Measurements from ENCODE around the gene USP24. TPM values are rescaled to one million over a fixed set of nuclear protein-coding genes. Genes with fewer than 3 reads are reported as not detected.

USP24 gene
- total RNA-seq, 1 donor from 2014 or later = 35.8 TPM

DNA sequence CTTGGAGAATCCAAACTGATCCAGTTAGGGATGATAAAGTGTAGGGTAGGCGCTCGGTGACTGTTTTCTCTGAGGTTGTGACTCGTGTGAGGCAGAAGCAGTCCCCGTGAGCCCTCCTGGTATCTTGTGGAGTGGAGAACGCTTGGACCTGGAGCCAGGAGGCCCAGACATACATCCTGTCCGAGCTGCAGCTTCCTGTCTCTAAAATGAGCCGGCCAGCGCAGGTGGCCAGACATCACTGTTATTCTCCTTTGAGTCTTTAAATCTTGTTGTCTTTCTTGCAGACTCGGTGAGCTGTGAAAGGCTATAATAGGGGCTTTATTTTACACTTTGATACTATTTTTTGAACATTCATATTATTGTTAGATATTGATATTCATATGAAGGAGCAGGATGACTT is 163.5 kb downstream of the USP24 start:
- Histone ChIP-seq H3K27me3 (no peaks in the 10 kb centered on the region), H3K4me3 (no peak overlapping the region), H3K36me3 (no peaks in the 10 kb centered on the region), H3K4me1 (no peaks in the 10 kb centered on the region), H3K27ac (no peak overlapping the region), H3K9me3 (no peaks in the 10 kb centered on the region)
- intact Hi-C loops (cut with DNase I) = no loop called here
- no peak for TF ChIP-seq POLR2A (IDR thresholded peaks at IDR 0.05)
- TF ChIP-seq POLR2AphosphoS5 (IDR thresholded peaks at IDR 0.05; ENCODE audit: insufficient read depth in 1 of 2, low read depth in 1 of 2) = no peak
- TF ChIP-seq, protein P1, sequence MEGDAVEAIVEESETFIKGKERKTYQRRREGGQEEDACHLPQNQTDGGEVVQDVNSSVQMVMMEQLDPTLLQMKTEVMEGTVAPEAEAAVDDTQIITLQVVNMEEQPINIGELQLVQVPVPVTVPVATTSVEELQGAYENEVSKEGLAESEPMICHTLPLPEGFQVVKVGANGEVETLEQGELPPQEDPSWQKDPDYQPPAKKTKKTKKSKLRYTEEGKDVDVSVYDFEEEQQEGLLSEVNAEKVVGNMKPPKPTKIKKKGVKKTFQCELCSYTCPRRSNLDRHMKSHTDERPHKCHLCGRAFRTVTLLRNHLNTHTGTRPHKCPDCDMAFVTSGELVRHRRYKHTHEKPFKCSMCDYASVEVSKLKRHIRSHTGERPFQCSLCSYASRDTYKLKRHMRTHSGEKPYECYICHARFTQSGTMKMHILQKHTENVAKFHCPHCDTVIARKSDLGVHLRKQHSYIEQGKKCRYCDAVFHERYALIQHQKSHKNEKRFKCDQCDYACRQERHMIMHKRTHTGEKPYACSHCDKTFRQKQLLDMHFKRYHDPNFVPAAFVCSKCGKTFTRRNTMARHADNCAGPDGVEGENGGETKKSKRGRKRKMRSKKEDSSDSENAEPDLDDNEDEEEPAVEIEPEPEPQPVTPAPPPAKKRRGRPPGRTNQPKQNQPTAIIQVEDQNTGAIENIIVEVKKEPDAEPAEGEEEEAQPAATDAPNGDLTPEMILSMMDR (IDR thresholded peaks at IDR 0.05) = no peak
- DNase-seq (ENCODE audit: extremely low spot score in 2 of 2) = no peak

DNA sequence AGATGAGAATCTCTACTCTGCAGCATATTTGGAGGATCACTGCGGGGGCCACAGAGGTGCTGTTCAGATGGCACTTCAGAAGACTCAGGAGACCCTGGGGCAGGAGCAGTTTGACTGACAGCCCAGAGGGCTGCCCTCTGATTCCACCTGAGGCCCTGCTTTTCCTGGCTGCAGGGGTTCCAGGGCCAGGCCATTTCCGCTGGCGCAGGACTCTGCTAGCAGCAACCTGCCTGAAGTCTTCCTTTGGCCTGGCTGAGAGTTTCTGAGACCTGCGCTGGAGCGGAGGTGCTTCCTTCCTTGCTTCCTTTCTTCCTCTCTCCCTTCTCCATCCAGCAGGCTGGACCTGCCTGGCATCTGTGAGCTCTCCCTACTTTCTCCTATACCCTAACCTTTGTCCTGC is 164.0 kb downstream of the USP24 start:
- H3K27me3 ChIP-seq = no peaks in the 10 kb centered on the region
- intact Hi-C loops (cut with DNase I) = no loop called here
- DNase-seq (ENCODE audit: extremely low spot score in 2 of 2) = no peak
- H3K27ac ChIP-seq = no peak overlapping the region
- TF ChIP-seq POLR2A (IDR thresholded peaks at IDR 0.05) = no peak
- TF ChIP-seq, protein P1 (IDR thresholded peaks at IDR 0.05) = no peak
- TF ChIP-seq POLR2AphosphoS5 (IDR thresholded peaks at IDR 0.05; ENCODE audit: insufficient read depth in 1 of 2, low read depth in 1 of 2) = no peak
- H3K4me3 ChIP-seq = no peak overlapping the region
- H3K4me1 ChIP-seq = no peaks in the 10 kb centered on the region
- no peaks in the 10 kb centered on the region for H3K36me3 ChIP-seq
- H3K9me3 ChIP-seq = no peaks in the 10 kb centered on the region

DNA sequence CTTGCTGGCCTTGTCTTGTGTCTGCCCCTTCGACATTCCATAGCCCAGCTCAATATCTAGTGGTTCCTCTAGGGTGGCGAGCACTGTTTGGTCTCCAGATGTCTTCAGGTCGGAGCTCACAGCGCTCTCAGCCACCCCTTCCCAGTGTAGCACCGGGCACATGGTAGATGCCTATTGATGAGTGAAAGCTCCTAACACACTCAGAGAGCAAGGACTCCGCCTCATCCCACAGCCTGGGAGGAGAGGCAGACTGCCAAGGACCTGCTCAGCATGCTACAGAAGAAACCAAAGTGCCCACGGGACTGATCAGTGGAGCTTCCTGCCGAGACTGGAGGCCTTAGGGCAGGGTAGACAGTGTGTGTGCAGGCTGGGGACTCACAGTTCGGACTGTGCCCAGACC is 164.9 kb downstream of the USP24 start:
- H3K4me3 ChIP-seq = no peak overlapping the region
- no peaks in the 10 kb centered on the region for H3K36me3 ChIP-seq
- H3K27me3 ChIP-seq = no peaks in the 10 kb centered on the region
- intact Hi-C loops (cut with DNase I) = no loop called here
- no peaks in the 10 kb centered on the region for H3K9me3 ChIP-seq
- no peak overlapping the region for H3K27ac ChIP-seq
- TF ChIP-seq, protein P1 (IDR thresholded peaks at IDR 0.05) = no peak
- TF ChIP-seq POLR2A (IDR thresholded peaks at IDR 0.05) (no peak), POLR2AphosphoS5 (IDR thresholded peaks at IDR 0.05; ENCODE audit: insufficient read depth in 1 of 2, low read depth in 1 of 2) (no peak)
- no peak for DNase-seq (ENCODE audit: extremely low spot score in 2 of 2)
- H3K4me1 ChIP-seq = no peaks in the 10 kb centered on the region

DNA sequence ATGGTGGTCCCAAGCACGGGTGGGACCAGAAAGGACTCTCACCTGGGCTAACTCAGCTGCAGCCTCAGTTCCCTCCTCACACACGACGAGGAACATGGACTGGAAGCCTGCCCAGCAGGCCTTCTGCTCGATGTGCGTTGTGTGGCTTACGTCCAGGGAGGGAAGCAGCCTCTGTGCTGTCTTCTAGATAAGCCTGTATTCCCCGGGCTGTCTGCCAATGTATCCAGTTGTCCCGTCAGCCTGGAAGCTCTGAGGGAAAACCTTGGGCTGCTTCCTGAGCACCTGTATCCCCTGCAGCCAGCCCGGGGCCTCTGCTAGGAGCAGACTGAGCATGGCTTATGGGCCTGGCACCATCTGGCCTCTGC is 165.3 kb downstream of the USP24 start:
- Histone ChIP-seq H3K27ac (no peak overlapping the region), H3K36me3 (no peaks in the 10 kb centered on the region), H3K27me3 (no peaks in the 10 kb centered on the region), H3K4me3 (no peak overlapping the region), H3K4me1 (no peaks in the 10 kb centered on the region), H3K9me3 (no peaks in the 10 kb centered on the region)
- intact Hi-C loops (cut with DNase I) = no loop called here
- no peak for DNase-seq (ENCODE audit: extremely low spot score in 2 of 2)
- TF ChIP-seq POLR2A (IDR thresholded peaks at IDR 0.05) = no peak
- TF ChIP-seq, protein P1 (IDR thresholded peaks at IDR 0.05) = no peak

DNA sequence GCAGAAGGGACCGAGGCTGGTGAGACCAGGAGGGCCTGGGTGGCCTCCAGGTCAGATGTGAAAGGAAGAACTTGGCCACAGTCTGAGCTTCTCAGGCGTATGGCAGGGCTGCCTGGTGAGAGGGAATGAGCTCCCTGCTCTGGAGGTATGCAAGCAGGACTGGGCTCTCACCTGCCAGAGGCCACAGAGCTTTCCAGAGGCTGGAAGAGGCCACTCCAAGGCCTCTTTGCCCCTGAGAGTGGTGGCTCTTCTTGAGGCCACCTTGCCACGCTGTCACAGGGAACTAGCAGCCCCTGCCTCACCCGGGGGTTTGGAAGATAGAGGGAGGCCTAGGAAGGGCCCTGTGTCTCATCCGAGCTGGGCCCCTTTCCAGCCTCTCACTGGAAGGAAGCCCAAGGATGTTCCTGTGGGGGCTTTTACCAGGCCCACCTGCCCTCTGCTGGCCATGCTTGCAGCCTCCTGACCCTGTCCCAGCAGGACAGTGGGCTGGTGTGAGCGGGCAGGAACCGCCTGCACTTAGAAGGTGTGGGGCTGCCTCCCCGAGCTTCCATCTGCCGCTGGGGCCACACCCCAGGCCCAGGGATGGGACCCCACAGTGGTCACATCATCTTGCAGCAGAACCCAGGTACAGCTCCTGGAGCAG is 165.8 kb downstream of the USP24 start:
- H3K9me3 ChIP-seq = no peaks in the 10 kb centered on the region
- no peak for DNase-seq (ENCODE audit: extremely low spot score in 2 of 2)
- intact Hi-C loops (cut with DNase I) = no loop called here
- TF ChIP-seq, protein P1 (IDR thresholded peaks at IDR 0.05) = no peak
- TF ChIP-seq POLR2AphosphoS5 (IDR thresholded peaks at IDR 0.05; ENCODE audit: insufficient read depth in 1 of 2, low read depth in 1 of 2) = no peak
- H3K27me3 ChIP-seq = no peaks in the 10 kb centered on the region
- no peaks in the 10 kb centered on the region for H3K4me1 ChIP-seq
- no peak overlapping the region for H3K27ac ChIP-seq
- H3K4me3 ChIP-seq = no peak overlapping the region
- no peaks in the 10 kb centered on the region for H3K36me3 ChIP-seq
